ENCODE results near the gene DYRK1A.

DYRK1A gene

GRCh38 chr21:37338671-37339551 is 27.7 kb upstream of the DYRK1A start (continued):
- TF ChIP-seq ZNF341 (tag by site-specific recombination; IDR thresholded peaks at IDR 0.05; ENCODE audit: low read depth) (no peak), ZXDB (tag by site-specific recombination; IDR thresholded peaks at IDR 0.05) (peak; percentile 78), KLF7 (tag by site-specific recombination; IDR thresholded peaks at IDR 0.05; ENCODE audit: borderline replicate concordance) (0 out of 2 replicates have a peak, but pooled peaks have one; percentile 38), ZNF473 (tag by site-specific recombination; IDR thresholded peaks at IDR 0.05) (no peak), KLF16 (tag by site-specific recombination; IDR thresholded peaks at IDR 0.05) (peak; percentile 69), ZNF747 (tag by site-specific recombination; IDR thresholded peaks at IDR 0.05) (no peak), ZNF530 (tag by site-specific recombination; IDR thresholded peaks at IDR 0.05; ENCODE audit: low read depth) (no peak), SP2 (tag by site-specific recombination; IDR thresholded peaks at IDR 0.05) (peak; percentile 49), ZNF624 (tag by site-specific recombination; IDR thresholded peaks at IDR 0.05) (0 out of 2 replicates have a peak, but pooled peaks have one; percentile 58), ZNF157 (tag by site-specific recombination; IDR thresholded peaks at IDR 0.05) (no peak), ZNF140 (tag by site-specific recombination; IDR thresholded peaks at IDR 0.05) (no peak), EGR2 (tag by site-specific recombination; IDR thresholded peaks at IDR 0.05; ENCODE audit: low read depth) (peak; percentile 76), ZNF658 (tag by site-specific recombination; IDR thresholded peaks at IDR 0.05) (no peak), ZNF404 (tag by site-specific recombination; IDR thresholded peaks at IDR 0.05) (no peak), ZNF521 (tag by site-specific recombination; IDR thresholded peaks at IDR 0.05) (no peak), ZNF366 (tag by site-specific recombination; conservative IDR thresholded peaks at IDR 0.05) (peak; percentile 77), ZNF280C (tag by site-specific recombination; IDR thresholded peaks at IDR 0.05) (no peak), ZNF175 (tag by site-specific recombination; IDR thresholded peaks at IDR 0.05) (no peak), ZFP37 (tag by site-specific recombination; IDR thresholded peaks at IDR 0.05) (peak; percentile 51), ZNF121 (tag by site-specific recombination; IDR thresholded peaks at IDR 0.05) (no peak), ZNF24 (tag by site-specific recombination; IDR thresholded peaks at IDR 0.05) (peak; percentile 38; the same call in 1 of the 2 replicates), ZNF791 (tag by site-specific recombination; IDR thresholded peaks at IDR 0.05) (no peak), ZNF626 (tag by site-specific recombination; IDR thresholded peaks at IDR 0.05) (no peak), ZNF610 (tag by site-specific recombination; IDR thresholded peaks at IDR 0.05; ENCODE audit: borderline replicate concordance) (0 out of 2 replicates have a peak, but pooled peaks have one; percentile 48), KLF8 (tag by site-specific recombination; IDR thresholded peaks at IDR 0.05) (peak; percentile 54; the same call in 1 of the 2 replicates), ZNF223 (tag by site-specific recombination; IDR thresholded peaks at IDR 0.05) (no peak), ZBTB8A (tag by site-specific recombination; IDR thresholded peaks at IDR 0.05) (peak; percentile 74)
- TF ChIP-seq, protein P1, sequence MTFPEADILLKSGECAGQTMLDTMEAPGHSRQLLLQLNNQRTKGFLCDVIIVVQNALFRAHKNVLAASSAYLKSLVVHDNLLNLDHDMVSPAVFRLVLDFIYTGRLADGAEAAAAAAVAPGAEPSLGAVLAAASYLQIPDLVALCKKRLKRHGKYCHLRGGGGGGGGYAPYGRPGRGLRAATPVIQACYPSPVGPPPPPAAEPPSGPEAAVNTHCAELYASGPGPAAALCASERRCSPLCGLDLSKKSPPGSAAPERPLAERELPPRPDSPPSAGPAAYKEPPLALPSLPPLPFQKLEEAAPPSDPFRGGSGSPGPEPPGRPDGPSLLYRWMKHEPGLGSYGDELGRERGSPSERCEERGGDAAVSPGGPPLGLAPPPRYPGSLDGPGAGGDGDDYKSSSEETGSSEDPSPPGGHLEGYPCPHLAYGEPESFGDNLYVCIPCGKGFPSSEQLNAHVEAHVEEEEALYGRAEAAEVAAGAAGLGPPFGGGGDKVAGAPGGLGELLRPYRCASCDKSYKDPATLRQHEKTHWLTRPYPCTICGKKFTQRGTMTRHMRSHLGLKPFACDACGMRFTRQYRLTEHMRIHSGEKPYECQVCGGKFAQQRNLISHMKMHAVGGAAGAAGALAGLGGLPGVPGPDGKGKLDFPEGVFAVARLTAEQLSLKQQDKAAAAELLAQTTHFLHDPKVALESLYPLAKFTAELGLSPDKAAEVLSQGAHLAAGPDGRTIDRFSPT (tag by site-specific recombination; IDR thresholded peaks at IDR 0.05), result no peak
- TF ChIP-seq, protein P2, sequence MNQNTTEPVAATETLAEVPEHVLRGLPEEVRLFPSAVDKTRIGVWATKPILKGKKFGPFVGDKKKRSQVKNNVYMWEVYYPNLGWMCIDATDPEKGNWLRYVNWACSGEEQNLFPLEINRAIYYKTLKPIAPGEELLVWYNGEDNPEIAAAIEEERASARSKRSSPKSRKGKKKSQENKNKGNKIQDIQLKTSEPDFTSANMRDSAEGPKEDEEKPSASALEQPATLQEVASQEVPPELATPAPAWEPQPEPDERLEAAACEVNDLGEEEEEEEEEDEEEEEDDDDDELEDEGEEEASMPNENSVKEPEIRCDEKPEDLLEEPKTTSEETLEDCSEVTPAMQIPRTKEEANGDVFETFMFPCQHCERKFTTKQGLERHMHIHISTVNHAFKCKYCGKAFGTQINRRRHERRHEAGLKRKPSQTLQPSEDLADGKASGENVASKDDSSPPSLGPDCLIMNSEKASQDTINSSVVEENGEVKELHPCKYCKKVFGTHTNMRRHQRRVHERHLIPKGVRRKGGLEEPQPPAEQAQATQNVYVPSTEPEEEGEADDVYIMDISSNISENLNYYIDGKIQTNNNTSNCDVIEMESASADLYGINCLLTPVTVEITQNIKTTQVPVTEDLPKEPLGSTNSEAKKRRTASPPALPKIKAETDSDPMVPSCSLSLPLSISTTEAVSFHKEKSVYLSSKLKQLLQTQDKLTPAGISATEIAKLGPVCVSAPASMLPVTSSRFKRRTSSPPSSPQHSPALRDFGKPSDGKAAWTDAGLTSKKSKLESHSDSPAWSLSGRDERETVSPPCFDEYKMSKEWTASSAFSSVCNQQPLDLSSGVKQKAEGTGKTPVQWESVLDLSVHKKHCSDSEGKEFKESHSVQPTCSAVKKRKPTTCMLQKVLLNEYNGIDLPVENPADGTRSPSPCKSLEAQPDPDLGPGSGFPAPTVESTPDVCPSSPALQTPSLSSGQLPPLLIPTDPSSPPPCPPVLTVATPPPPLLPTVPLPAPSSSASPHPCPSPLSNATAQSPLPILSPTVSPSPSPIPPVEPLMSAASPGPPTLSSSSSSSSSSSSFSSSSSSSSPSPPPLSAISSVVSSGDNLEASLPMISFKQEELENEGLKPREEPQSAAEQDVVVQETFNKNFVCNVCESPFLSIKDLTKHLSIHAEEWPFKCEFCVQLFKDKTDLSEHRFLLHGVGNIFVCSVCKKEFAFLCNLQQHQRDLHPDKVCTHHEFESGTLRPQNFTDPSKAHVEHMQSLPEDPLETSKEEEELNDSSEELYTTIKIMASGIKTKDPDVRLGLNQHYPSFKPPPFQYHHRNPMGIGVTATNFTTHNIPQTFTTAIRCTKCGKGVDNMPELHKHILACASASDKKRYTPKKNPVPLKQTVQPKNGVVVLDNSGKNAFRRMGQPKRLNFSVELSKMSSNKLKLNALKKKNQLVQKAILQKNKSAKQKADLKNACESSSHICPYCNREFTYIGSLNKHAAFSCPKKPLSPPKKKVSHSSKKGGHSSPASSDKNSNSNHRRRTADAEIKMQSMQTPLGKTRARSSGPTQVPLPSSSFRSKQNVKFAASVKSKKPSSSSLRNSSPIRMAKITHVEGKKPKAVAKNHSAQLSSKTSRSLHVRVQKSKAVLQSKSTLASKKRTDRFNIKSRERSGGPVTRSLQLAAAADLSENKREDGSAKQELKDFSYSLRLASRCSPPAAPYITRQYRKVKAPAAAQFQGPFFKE (tag by site-specific recombination; IDR thresholded peaks at IDR 0.05; ENCODE audit: borderline replicate concordance), result no peak
- TF ChIP-seq, protein P3, sequence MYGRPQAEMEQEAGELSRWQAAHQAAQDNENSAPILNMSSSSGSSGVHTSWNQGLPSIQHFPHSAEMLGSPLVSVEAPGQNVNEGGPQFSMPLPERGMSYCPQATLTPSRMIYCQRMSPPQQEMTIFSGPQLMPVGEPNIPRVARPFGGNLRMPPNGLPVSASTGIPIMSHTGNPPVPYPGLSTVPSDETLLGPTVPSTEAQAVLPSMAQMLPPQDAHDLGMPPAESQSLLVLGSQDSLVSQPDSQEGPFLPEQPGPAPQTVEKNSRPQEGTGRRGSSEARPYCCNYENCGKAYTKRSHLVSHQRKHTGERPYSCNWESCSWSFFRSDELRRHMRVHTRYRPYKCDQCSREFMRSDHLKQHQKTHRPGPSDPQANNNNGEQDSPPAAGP (tag by site-specific recombination; IDR thresholded peaks at IDR 0.05), result peak; percentile 41; the same call in 1 of the 2 replicates

Data from HEK293 (cell line).